H1 (cell line): ENCODE data around the gene TINAGL1. TPM values are rescaled to one million over a fixed set of nuclear protein-coding genes. Genes with fewer than 3 reads are reported as not detected.

Experiments
- CTCF ChIA-PET: fragments of 300-600 bp; sonication (Branson Sonifier 250); formaldehyde crosslinking; loops from one replicate; lab custom pipeline; 2021; ENCODE audit not compliant: partially characterized antibody; lab: Charles Lee
- POLR2A ChIA-PET: fragments of 300-600 bp; sonication (Branson Sonifier 250); formaldehyde crosslinking; loops from one replicate; lab custom pipeline; 2021; ENCODE audit warnings: inconsistent platforms; ENCODE audit not compliant: partially characterized antibody; lab: Charles Lee
- DNase-seq, 2 experiments: peaks; one replicate each; pipeline versions ENCODE4 v3.0.0 to v3.0.0-alpha.2; 2010 to 2022; ENCODE audit warnings: low spot score in 2 of 2, low read depth in 1 of 2, mixed read lengths in 1 of 2
- FAIRE-seq: peaks from 2 replicates; lab custom pipeline; 2011; peaks lifted over from hg19 to GRCh38; lab: Jason Lieb, UNC
- H2AFZ ChIP-seq: 2 replicates; pipeline ENCODE4 v1.8.1; 2012; ENCODE audit warnings: low read length, inconsistent platforms
- H2AK5ac ChIP-seq: 2 replicates; pipeline ENCODE4 v1.6.1; 2013; ENCODE audit warnings: low read depth, low read length
- H2BK120ac ChIP-seq: replicated peaks from 2 replicates; pipeline ENCODE3; 2013; ENCODE audit warnings: low read depth, low read length, inconsistent platforms
- H2BK12ac ChIP-seq: 2 replicates; pipeline ENCODE4 v1.6.1; 2013; ENCODE audit warnings: low read depth, low read length
- H2BK15ac ChIP-seq: 2 replicates; pipeline ENCODE4 v1.6.1; 2013; ENCODE audit warnings: low read length
- H2BK20ac ChIP-seq: 2 replicates; pipeline ENCODE4 v1.6.1; 2013; ENCODE audit warnings: low read length
- H2BK5ac ChIP-seq: 2 replicates; pipeline ENCODE4 v1.6.1; 2013; ENCODE audit warnings: low read depth, low read length
- H3K14ac ChIP-seq: 2 replicates; pipeline ENCODE4 v1.6.1; 2013; ENCODE audit warnings: inconsistent platforms; ENCODE audit not compliant: insufficient read length
- H3K18ac ChIP-seq: 2 replicates; pipeline ENCODE4 v1.6.1; 2013; ENCODE audit warnings: low read length; ENCODE audit errors: extremely low read depth
- H3K23ac ChIP-seq: 2 replicates; pipeline ENCODE4 v1.6.1; 2013; ENCODE audit warnings: inconsistent platforms; ENCODE audit not compliant: insufficient read length
- H3K23me2 ChIP-seq: 2 replicates; pipeline ENCODE4 v1.6.1; 2013; ENCODE audit warnings: low read depth, low read length
- H3K27ac ChIP-seq: 2 replicates; pipeline ENCODE4 v1.6.1; 2011; ENCODE audit warnings: low read depth, low read length, inconsistent platforms
- H3K27me3 ChIP-seq, 4 experiments: replicated peaks in 1 of 4; 1 replicate in 1 of 4; 2 replicates in 3 of 4; pipeline versions ENCODE4 v1.6.1 to v1.8.1; 2011 to 2013; ENCODE audit warnings: low read length in 3 of 4, mild to moderate bottlenecking in 3 of 4, inconsistent platforms in 2 of 4, mixed read lengths in 2 of 4, moderate library complexity in 1 of 4; ENCODE audit not compliant: control insufficient read depth in 3 of 4, insufficient read depth in 3 of 4; ENCODE audit errors: extremely low read depth in 1 of 4
- H3K36me3 ChIP-seq, 4 experiments: 2 replicates each; pipeline versions ENCODE4 v1.6.1 to v1.8.1; 2011 to 2013; ENCODE audit warnings: mild to moderate bottlenecking in 4 of 4, low read length in 3 of 4, moderate library complexity in 2 of 4, control low read depth in 1 of 4, inconsistent platforms in 1 of 4; ENCODE audit not compliant: insufficient read depth in 4 of 4, control insufficient read depth in 2 of 4
- H3K4ac ChIP-seq: replicated peaks from 2 replicates; pipeline ENCODE3; 2013; ENCODE audit warnings: low read length, low read depth, mixed read lengths, inconsistent platforms; ENCODE audit not compliant: insufficient read length
- H3K4me1 ChIP-seq, 4 experiments: replicated peaks in 1 of 4; 1 replicate in 1 of 4; 2 replicates in 3 of 4; pipeline versions ENCODE4 v1.6.1 to v1.8.1; 2011 to 2013; ENCODE audit warnings: low read length in 3 of 4, inconsistent platforms in 2 of 4, mixed read lengths in 1 of 4; ENCODE audit not compliant: insufficient read depth in 4 of 4, control insufficient read depth in 3 of 4
- H3K4me2 ChIP-seq, 2 experiments: 2 replicates each; pipeline versions ENCODE4 v1.6.1 to v1.8.1; 2011 to 2013; ENCODE audit warnings: low read depth in 2 of 2, low read length in 2 of 2, control low read depth in 1 of 2, inconsistent platforms in 1 of 2, mild to moderate bottlenecking in 1 of 2; ENCODE audit not compliant: insufficient read depth in 1 of 2
- H3K4me3 ChIP-seq, 4 experiments: fragments of 200-600, 300-600 bp in 1 of 4; sonication (generic), shearing (Covaris generic), sonication (Bioruptor Twin) in 1 of 4; 2 replicates each; pipeline versions ENCODE4 v1.5.1 to v1.8.1; 2011 to 2016; ENCODE audit warnings: low read length in 4 of 4, low read depth in 3 of 4, control low read depth in 2 of 4, inconsistent platforms in 2 of 4, mild to moderate bottlenecking in 2 of 4, mixed read lengths in 1 of 4, moderate library complexity in 1 of 4; ENCODE audit not compliant: insufficient read depth in 2 of 4; ENCODE audit errors: extremely low read depth in 1 of 4
- H3K56ac ChIP-seq: replicated peaks from 2 replicates; pipeline ENCODE3; 2013; ENCODE audit warnings: low read depth, mild to moderate bottlenecking, mixed read lengths, low read length, inconsistent platforms; ENCODE audit not compliant: insufficient read length
- H3K79me1 ChIP-seq: 2 replicates; pipeline ENCODE4 v1.6.1; 2013; ENCODE audit warnings: low read depth, low read length, control low read depth
- H3K79me2 ChIP-seq, 2 experiments: 2 replicates each; pipeline versions ENCODE4 v1.6.1 to v1.8.1; 2012 to 2013; ENCODE audit warnings: low read length in 2 of 2, mild to moderate bottlenecking in 2 of 2, inconsistent platforms in 1 of 2; ENCODE audit not compliant: insufficient read depth in 2 of 2, control insufficient read depth in 1 of 2
- H3K9ac ChIP-seq, 4 experiments: replicated peaks in 1 of 4; 1 replicate in 1 of 4; 2 replicates in 3 of 4; pipeline versions ENCODE4 v1.6.1 to v1.8.1; 2011 to 2013; ENCODE audit warnings: low read depth in 3 of 4, low read length in 3 of 4, control low read depth in 2 of 4, mild to moderate bottlenecking in 2 of 4, moderate library complexity in 2 of 4, inconsistent platforms in 1 of 4; ENCODE audit errors: extremely low read depth in 1 of 4
- H3K9me3 ChIP-seq, 2 experiments: 2 replicates each; pipeline versions ENCODE4 v1.6.1 to v1.8.1; 2012 to 2013; ENCODE audit warnings: mild to moderate bottlenecking in 2 of 2, moderate library complexity in 2 of 2, control low read depth in 1 of 2, inconsistent platforms in 1 of 2, low read depth in 1 of 2, low read length in 1 of 2, mixed read lengths in 1 of 2; ENCODE audit not compliant: insufficient read depth in 2 of 2
- H4K20me1 ChIP-seq, 2 experiments: replicated peaks in 1 of 2; 2 replicates each; pipeline versions ENCODE3 to v1.8.1; 2011 to 2013; ENCODE audit warnings: inconsistent platforms in 2 of 2, low read length in 2 of 2, mild to moderate bottlenecking in 1 of 2; ENCODE audit not compliant: insufficient read depth in 2 of 2, control insufficient read depth in 1 of 2
- H4K5ac ChIP-seq: 2 replicates; pipeline ENCODE4 v1.6.1; 2013; ENCODE audit warnings: low read length, low read depth, mixed read lengths, inconsistent platforms; ENCODE audit not compliant: insufficient read length
- H4K8ac ChIP-seq: 2 replicates; pipeline ENCODE4 v1.8.0; 2013; ENCODE audit warnings: mild to moderate bottlenecking, moderate library complexity, low read length, inconsistent platforms; ENCODE audit not compliant: insufficient read depth; ENCODE audit errors: extremely low read depth
- H4K91ac ChIP-seq: replicated peaks from 2 replicates; pipeline ENCODE3; 2013; ENCODE audit warnings: low read length, mixed read lengths, inconsistent platforms; ENCODE audit not compliant: insufficient read length
- CEBPB ChIP-seq: IDR thresholded peaks from 2 replicates; pipeline ENCODE4 v1.6.1; 2012; ENCODE audit warnings: low read depth, low read length
- RBBP5 ChIP-seq: IDR thresholded peaks from 2 replicates; pipeline ENCODE4 v1.7.1; 2012; ENCODE audit warnings: low read depth, mild to moderate bottlenecking, inconsistent platforms, low read length, moderate library complexity, borderline replicate concordance
- RNF2 ChIP-seq: fragments of 200-900, 300-1000 bp; sonication (generic); IDR thresholded peaks from 2 replicates; pipeline ENCODE4 v1.7.1; 2016; ENCODE audit warnings: borderline replicate concordance, low read depth, mild to moderate bottlenecking, antibody characterized with exemption, low read length; ENCODE audit not compliant: poor library complexity, severe bottlenecking; ENCODE audit errors: missing control alignments
- WGBS, 2 experiments: shearing (Covaris generic) in 1 of 2; methylation state at CpG; one replicate each; pipeline versions ENCODE4 v1.1.6 to v1.1.7; 2013 to 2015; ENCODE audit warnings: low lambda C conversion rate in 2 of 2, mixed read lengths in 2 of 2, inconsistent platforms in 1 of 2, low coverage in 1 of 2, missing lambda C conversion rate in 1 of 2; ENCODE audit not compliant: insufficient replicate concordance in 2 of 2, insufficient coverage in 1 of 2, insufficient read length in 1 of 2; ENCODE audit errors: extremely low coverage in 1 of 2, missing lambda C conversion rate in 1 of 2; 5-methylcytosine and 5-hydroxymethylcytosine counted together
- polyA plus RNA-seq, 7 experiments: library from polyadenylated mRNA; depleted of rRNA in 3 of 7; stranded (reverse) in 5 of 7; unstranded in 2 of 7; fragments of >200 nt in 5 of 7; fragments of 200-250 nt in 2 of 7; gene quantifications; 1 replicate in 5 of 7; 2 replicates in 1 of 7; 4 replicates in 1 of 7; pipeline versions ENCODE4 v1.2.1 to v1.2.3, GENCODE V29; 2011 to 2013; ENCODE audit warnings: missing spikeins in 2 of 7, mixed read lengths in 2 of 7
- total RNA-seq: library from RNA; stranded (reverse); fragmentation: NEBNext Ultra II Directional; extraction: Animal tissue kit (Norgen Biotek cat#: 25700); gene quantifications from 2 replicates; pipeline ENCODE4 v1.2.1, GENCODE V29; 2021

TINAGL1 gene
- total and polyA plus RNA-seq, 2 of the 8 experiments (the other 6 are each of a cell fraction or from before 2014, with no cell fraction given), result 11.2 to 21.7 TPM

DNA sequence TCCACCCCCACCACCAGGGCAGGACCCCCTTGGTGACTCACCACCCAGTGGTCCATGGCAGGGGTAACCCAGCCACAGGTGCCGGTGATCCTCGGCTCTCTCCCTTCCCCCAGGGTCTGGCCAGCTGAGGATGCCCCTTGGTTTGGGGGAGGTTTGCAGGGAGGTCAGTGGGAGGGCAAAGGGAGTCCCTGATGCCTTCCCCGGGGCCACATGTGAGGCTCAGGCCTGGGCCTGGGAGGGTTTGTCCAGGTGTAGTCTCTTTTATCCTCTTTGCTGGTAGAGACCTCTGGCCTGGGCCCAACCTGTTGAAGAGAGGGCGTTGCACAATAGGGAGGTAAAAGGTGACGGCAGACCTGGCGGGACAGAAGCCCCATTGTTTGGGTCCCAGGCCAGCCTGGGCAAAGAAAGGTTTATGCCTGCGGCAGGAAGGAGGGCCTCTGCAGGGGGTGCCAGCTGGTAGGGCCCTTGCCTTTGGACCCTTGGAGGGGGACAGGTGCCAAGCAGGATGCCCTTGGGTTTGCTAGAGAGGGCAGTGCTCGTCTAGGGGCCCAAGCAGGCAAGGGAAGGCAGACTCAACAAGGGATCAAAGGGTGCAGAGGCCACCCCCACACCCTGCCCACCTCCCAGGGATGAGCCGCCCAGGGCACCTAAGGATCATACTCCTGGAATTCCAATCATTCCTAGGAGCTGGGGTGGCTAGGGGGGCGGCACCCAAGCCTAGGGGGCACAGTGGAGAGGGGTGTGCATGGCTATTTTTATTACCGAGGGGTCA is 760 bp upstream of the TINAGL1 start:
- Histone ChIP-seq H3K27ac (no peak overlapping the region), H3K4me2 (peak overlapping the region; percentile 60 to 76), H2AFZ (no peak overlapping the region)

More for the DNA sequence above, 760 bp upstream of the TINAGL1 start:
- Histone ChIP-seq H3K18ac (peak overlapping the region; percentile 60), H4K91ac (no peak overlapping the region), H3K4me1 (peaks cover 8 to 42% (median 28%) of the 10 kb centered on the region in 4 experiments), H3K4me3 (peak overlapping the region in 1 of 4 experiments; percentile 47; a peak in 2 of 8 replicates), H3K79me2 (no peaks in the 10 kb centered on the region), H3K23me2 (no peaks in the 10 kb centered on the region; the same call in 1 of the 2 replicates), H2AK5ac (no peak overlapping the region), H3K56ac (no peak overlapping the region), H2BK12ac (peak overlapping the region; percentile 80; the same call in 1 of the 2 replicates), H3K9me3 (no peaks in the 10 kb centered on the region), H3K79me1 (no peaks in the 10 kb centered on the region), H3K14ac (no peak overlapping the region), H3K9ac (no peak overlapping the region), H4K5ac (no peak overlapping the region), H2BK20ac (peak overlapping the region; percentile 13; the same call in 1 of the 2 replicates), H2BK120ac (no peak overlapping the region), H3K27me3 (peaks cover 0 to 2% (median 0%) of the 10 kb centered on the region in 4 experiments; a peak in 1 of 7 replicates), H4K8ac (peak overlapping the region; percentile 1), H3K4ac (peak overlapping the region; percentile 49), H3K23ac (no peak overlapping the region), H3K36me3 (no peaks in the 10 kb centered on the region), H4K20me1 (no peaks in the 10 kb centered on the region), H2BK15ac (no peak overlapping the region), H2BK5ac (peak overlapping the region; percentile 75; the same call in 1 of the 2 replicates)
- ChIA-PET POLR2A (no interaction called here), CTCF (interaction anchor here (0.8 to 1.9 kb wide), 9 partner anchors 10 to 394 kb away, joined by 3 to 7 read pairs (median 3); no protein-coding TSS in a partner anchor)
- no peak for FAIRE-seq
- TF ChIP-seq RNF2 (no peak), CEBPB (peak; percentile 94), RBBP5 (no peak)
- 58% methylated on average over 10 of the region's 11 CpGs; no CpG with 5 or more reads in 1 of the 2 experiments for WGBS, 2 experiments
- DNase-seq, result peak in 1 of 2 experiments; percentile 57
